ENCODE results near the gene ASB10.

Gene ASB10

GRCh38 chr7:151135866-151136843 is 50.9 kb downstream of the ASB10 start:
- no peak for DNase-seq (ENCODE audit: low read depth)

DNA sequence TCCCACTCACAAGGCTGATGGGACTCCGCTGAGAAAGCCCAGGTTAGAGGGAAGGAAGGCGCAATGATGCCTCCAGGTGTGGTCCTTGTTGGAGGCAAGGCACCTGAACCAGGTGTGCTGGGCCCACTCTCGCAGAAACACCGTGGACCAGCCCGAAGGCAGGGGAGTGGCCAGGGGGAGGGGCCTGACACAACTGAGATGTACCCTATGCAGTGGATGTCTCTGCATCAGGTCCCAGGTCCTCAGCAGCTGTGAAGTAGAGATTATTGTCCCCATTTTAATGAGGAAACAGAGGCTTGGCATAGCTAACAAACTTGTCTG is 51.6 kb downstream of the ASB10 start:
- no peak for DNase-seq (ENCODE audit: low read depth)

DNA sequence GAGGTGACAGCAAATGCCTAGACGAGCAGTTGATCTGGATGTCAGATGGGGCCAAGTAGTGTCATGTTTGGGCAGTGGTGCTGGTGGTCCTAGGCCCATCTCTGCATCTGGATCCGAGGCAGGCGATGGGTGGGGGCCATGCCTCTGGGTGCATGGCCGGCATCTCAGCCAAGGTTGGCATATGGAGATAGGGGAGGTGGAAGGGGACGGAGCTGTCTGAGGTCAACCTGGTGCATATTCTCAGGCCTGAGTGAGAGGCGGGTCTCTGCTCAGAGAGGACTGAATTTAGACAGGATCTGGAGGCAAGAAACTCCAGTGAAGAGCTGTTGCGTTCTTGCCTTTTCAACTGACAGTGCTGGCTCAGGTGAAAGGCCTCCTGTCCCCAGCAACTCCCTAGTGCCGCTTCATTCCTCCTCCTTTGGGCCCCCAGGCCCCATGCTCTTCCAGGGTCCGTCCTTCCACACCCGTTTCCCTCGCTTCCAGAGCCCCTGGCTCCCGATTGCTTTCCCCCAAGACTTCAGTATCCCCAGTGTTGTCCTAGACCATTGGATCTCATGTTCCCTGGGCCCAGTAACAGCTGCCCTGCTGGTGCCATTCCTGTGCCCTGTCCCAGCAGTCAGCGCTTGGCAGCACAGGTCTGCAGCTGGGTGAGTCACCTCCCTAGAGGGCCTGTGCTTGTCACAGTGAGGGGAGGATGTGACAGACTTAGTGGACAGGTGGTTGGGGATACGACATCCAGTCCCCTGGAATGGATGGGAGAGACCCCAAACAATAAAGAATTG is 52.1 kb downstream of the ASB10 start:
- DNase-seq (ENCODE audit: low read depth), result no peak

DNA sequence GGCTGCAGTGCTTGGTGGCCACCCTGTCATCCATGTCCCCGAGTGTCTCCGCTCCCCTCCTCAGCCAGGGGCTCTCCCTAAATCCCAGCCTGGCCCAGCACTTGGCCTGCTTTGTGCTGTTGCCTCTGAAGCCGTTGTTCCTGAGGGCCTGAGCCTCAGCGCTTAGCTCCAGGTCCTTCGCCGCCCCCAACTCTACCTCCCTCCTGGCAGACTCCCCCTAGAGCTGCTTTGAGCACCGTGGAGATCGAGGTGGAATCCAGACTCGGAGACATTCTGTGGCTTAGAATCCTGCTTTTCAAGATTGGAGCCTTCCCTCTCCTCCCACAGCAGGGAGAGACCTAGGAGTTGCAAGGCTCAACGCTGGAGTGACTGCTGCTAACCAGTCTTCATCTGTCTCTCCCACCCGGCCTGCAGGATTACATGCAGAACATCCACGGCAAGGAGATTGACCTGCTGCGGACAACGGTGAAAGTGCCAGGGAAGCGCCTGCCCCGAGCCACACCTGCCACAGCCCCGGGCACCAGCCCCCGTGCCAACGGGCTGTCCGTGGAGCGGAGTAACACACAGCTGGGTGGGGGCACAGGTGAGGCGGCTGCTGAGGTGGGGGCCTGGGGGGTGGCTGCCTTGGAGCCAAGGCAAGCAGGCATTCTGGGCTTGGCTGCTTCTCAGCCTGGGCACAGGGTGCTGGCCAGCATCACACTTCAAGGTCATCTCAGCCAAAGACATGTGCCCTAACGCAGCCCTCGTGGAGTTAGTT is 52.9 kb downstream of the ASB10 start:
- no peak for DNase-seq (ENCODE audit: low read depth)

DNA sequence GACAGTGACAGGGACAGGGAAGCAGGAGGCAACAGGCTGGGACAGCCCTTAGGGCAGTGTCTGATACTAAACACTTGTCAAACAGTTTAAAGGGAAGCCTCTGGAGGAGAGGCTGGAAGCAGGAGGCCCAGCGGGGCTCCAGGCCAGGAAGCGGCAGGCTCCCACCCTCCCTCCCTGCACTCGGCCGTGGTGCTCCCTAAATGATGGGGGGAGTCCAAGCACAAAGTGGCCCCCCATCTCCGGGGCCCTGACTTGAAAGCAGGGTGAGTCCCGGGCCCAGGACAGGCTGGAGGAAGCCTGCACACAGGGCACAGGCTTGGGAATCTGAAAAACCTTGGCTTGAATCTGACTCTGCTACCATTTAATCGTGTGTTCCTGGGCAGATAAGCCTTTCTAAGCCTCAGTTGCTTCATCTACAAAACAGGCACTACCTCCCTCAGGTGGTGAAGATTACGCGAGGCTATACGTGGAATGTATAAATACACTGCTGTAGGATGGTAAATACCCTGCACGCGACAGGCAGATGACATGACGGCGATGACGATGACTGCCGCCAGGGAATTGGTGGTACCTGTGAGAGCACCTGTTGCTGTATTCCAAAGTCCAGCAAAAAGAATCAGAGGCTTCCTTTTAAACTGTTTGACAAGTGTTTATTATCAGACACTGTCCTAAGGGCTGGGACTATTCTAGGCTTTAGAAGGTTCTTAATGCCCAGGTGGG is 53.6 kb downstream of the ASB10 start:
- no peak for DNase-seq (ENCODE audit: low read depth)

GRCh38 chr7:151132461-151133205 is 54.4 kb downstream of the ASB10 start:
- no peak for DNase-seq (ENCODE audit: low read depth)

DNA sequence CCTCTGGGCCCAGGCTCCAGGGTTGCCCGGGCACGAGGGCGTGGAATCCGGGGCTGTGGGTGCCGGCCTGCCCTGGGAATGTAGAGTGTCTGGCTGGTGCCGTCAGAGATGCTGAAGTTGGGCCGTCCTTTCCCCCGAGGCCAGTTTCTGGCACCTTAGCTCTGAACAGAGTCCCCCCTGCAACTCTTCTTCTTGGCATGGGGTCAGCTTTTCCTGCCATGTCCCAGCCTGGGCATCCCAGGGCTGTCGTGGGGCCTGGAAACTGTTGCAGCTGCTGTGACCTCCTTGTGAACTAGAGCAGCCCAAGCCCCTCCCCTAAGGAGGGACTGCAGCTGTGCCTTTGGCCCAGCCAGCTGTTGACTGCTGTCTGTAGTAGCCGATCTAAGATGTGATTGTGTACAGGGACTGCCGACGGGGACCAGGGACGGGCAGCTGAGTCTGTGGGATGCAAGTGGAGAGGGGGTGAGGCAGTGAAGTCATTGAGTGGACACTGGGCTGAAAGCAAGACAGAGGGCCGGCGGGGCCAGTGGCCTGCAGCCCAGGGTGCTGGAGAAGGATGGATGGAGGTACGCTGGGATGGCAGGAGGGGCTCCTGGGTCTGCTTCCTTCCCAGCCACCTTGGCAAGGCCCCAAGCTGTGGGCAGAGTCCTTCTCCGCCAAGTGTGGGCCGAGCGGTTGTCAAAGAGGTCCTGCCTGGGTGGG is 55.3 kb downstream of the ASB10 start:
- DNase-seq (ENCODE audit: low read depth), result no peak

GRCh38 chr7:151131224-151131591 is 55.8 kb downstream of the ASB10 start:
- DNase-seq (ENCODE audit: low read depth), result no peak

DNA sequence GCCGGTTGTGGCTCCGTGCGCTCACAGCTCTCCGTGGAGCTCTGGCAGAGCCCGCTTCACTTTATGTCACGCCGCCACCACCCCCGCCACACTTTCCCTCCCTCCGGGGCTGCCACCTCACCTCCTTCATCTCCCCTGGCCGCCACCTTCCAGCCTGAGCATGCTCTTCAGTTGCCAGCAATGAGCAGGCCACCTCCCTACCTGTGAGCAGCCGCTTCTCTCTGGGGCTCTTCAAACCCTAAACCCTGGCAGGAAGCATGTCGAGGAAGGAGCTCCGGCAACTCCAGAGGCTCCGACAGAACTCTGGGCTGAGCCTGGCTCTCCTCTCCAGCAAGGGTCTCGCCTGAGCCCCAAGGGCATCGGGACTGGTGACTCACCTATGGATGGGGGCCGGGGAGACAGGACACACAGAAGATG is 56.3 kb downstream of the ASB10 start:
- DNase-seq (ENCODE audit: low read depth), result no peak

DNA sequence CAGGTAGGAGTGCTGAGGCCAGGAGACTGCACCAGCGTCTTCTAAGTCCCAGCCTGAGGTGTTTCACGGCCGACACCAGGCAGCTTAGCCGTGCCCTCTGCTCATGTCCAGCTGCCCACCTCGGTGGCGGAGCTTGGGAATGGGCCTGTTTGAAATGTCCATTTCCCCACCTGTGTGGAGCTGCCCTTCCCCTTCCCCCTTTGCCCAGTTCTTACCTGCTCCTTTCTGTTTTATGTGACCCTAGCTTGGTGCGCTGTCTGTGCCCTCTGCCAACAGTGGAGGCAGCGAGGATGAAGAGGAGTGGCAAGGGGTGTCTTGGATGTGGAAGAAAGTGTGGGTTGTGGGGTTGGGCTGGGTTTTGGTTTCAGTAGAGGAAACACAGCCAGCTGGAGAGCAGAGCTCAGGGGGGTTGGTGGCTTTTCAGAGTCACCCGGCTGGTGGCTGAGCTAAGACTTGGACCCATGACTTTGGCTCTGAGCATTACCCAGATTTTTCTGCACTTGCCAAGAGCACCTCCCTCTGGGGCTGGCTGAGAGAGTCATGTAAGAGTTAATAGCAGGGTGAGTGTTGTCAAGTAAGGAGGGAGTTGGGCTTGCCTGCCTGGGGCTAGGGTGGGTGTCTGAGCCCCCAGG is 57.0 kb downstream of the ASB10 start:
- no peak for DNase-seq (ENCODE audit: low read depth)

- no peak for DNase-seq (ENCODE audit: low read depth)
These were observed 57.7 kb downstream of the ASB10 start for GRCh38 chr7:151129117-151129959.

DNA sequence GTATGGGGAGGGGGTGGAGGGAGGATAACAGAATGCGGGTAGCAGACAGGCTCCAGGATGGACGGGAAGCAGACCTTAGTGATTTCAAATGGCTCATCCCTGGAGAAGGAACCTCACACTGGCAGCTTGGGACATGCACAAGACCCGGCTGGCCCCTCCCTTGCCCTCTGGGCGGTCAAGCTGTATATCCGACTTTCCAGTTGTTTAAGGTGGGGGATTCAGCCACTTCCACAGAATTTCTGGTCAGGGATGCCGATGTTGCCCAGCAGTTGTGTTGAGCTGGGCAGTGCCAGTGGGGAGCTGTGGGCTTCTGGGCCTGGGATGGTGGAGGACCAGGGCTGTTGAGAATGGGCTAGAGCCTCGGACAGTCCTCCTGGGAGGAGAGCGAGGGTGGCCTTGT is 58.3 kb downstream of the ASB10 start:
- DNase-seq (ENCODE audit: low read depth), result no peak

GRCh38 chr7:151128144-151128543 is 58.9 kb downstream of the ASB10 start:
- no peak for DNase-seq (ENCODE audit: low read depth)

DNA sequence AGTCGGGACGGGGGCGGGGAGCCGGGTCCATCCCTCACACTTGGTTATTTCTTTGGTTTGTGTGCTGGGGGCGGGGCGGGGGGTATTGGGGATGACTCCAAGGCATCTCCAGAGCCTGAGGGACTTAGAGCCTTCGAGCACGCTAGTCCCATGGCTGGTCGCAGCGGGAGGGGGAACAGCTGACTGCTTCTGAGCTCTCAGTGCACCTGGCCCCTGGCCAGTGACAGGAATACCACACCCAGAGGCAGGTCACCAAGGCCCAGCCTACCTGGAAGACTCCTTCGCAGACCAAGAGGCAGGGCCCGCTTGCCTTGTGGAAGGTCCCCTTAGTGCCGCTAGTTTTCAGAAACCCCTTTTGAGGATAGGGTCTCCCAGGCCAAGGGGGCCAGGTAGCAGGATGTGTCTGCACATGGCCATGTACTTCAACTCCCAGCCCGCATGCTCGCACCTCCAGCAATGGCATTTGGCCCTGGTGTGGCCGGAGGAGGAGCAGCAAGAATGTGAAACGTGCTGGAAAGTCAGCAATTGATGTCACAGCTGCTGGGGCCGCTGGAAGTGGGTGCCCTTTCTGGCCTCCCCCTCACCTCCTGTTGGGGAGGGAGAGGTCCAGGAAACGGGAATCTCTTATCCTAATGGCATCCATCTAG is 60.4 kb downstream of the ASB10 start:
- no peak for DNase-seq (ENCODE audit: low read depth)

GRCh38 chr7:151125846-151126481 is 61.1 kb downstream of the ASB10 start:
- DNase-seq (ENCODE audit: low read depth), result no peak
